ENCODE data around the gene ALLC.

Gene ALLC

DNA sequence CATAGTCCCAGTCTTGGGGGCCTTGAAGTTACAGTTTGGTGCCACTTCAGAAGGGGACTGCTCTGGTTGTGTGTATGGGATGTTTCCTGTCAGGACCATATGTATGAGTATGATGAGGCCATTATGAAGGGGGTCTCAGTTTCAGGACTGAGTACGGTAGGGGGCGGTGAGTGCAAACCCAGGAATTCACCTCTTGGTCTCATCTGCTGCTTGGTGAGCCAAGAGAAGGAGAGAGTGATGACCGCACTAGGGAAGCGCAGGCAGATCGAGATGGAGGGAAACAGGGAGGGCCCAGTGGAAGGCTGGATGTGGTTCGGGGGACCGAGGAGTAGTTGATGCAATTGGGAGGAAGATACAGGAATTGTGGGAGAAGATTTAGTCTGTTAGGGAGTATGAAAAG, 73.8 kb downstream of the ALLC start:
- H3K36me3 ChIP-seq (ENCODE audit: control insufficient read depth, insufficient read depth, low read length), result no peaks in the 10 kb centered on the region
- H3K4me3 ChIP-seq (ENCODE audit: low read length), result no peak overlapping the region
- H3K27ac ChIP-seq (ENCODE audit: low read depth, low read length), result no peak overlapping the region
- no peak overlapping the region for H3K9ac ChIP-seq (ENCODE audit: low read length)
- H3K4me1 ChIP-seq (ENCODE audit: control insufficient read depth, insufficient read depth, low read length), result no peaks in the 10 kb centered on the region
- H3K27me3 ChIP-seq (ENCODE audit: control insufficient read depth, insufficient read depth, low read length), result no peaks in the 10 kb centered on the region

- no peaks in the 10 kb centered on the region for H3K27me3 ChIP-seq (ENCODE audit: control insufficient read depth, insufficient read depth, low read length)
- H3K4me1 ChIP-seq (ENCODE audit: control insufficient read depth, insufficient read depth, low read length), result no peaks in the 10 kb centered on the region
- no peak overlapping the region for H3K9ac ChIP-seq (ENCODE audit: low read length)
- no peak overlapping the region for H3K27ac ChIP-seq (ENCODE audit: low read depth, low read length)
- no peaks in the 10 kb centered on the region for H3K36me3 ChIP-seq (ENCODE audit: control insufficient read depth, insufficient read depth, low read length)
- H3K4me3 ChIP-seq (ENCODE audit: low read length), result no peak overlapping the region
These were observed 78.1 kb downstream of the ALLC start for GRCh38 chr2:3736112-3736511.

DNA sequence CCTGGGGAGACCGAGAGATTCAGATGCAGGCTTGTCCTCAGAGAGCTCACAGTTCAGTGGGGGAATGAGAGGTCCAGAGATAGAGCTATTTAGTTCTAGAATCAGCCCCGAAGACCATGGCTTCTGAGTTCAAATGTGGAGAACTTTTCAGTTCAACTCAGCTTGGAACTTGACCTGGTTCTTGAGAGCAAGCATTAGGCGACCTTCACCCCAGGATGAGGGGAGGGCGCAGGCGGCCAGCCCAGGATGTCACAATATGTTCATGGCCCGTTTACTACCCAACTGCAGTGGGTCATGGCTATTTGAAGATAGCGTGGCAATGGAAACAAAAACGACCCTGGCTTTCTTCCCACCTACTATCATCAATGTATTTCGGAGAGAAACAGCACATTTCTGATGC, 79.1 kb downstream of the ALLC start:
- Histone ChIP-seq H3K27ac (ENCODE audit: low read depth, low read length) (no peak overlapping the region), H3K9ac (ENCODE audit: low read length) (no peak overlapping the region), H3K27me3 (ENCODE audit: control insufficient read depth, insufficient read depth, low read length) (no peaks in the 10 kb centered on the region), H3K4me1 (ENCODE audit: control insufficient read depth, insufficient read depth, low read length) (no peaks in the 10 kb centered on the region), H3K36me3 (ENCODE audit: control insufficient read depth, insufficient read depth, low read length) (no peaks in the 10 kb centered on the region), H3K4me3 (ENCODE audit: low read length) (no peak overlapping the region)

- Histone ChIP-seq H3K9ac (ENCODE audit: low read length) (no peak overlapping the region), H3K4me3 (ENCODE audit: low read length) (no peak overlapping the region), H3K4me1 (ENCODE audit: control insufficient read depth, insufficient read depth, low read length) (no peaks in the 10 kb centered on the region), H3K27ac (ENCODE audit: low read depth, low read length) (no peak overlapping the region), H3K36me3 (ENCODE audit: control insufficient read depth, insufficient read depth, low read length) (no peaks in the 10 kb centered on the region), H3K27me3 (ENCODE audit: control insufficient read depth, insufficient read depth, low read length) (no peaks in the 10 kb centered on the region)
These were observed 80.5 kb downstream of the ALLC start for GRCh38 chr2:3738454-3738853.

DNA sequence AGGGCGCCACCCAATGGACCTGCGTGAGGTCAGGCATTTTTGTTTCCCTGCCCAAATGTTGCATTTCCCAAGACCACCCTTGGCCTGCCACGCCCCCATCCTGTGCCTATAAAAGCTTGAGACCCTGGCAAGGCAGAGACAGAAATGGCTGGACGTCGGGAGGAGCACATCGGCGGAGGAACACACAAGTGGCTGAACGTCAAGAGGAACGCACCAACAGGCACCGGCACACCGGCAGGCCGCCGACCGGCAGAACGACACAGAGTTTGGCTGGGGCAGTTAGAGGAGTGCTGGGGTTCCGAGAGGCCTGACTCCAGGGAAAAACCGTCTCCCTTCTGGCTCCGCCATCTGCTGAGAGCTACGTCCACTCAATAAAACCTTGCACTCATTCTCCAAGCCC, 81.3 kb downstream of the ALLC start:
- Histone ChIP-seq H3K27me3 (ENCODE audit: control insufficient read depth, insufficient read depth, low read length) (no peaks in the 10 kb centered on the region), H3K9ac (ENCODE audit: low read length) (no peak overlapping the region), H3K27ac (ENCODE audit: low read depth, low read length) (no peak overlapping the region), H3K4me3 (ENCODE audit: low read length) (no peak overlapping the region), H3K36me3 (ENCODE audit: control insufficient read depth, insufficient read depth, low read length) (no peaks in the 10 kb centered on the region), H3K4me1 (ENCODE audit: control insufficient read depth, insufficient read depth, low read length) (no peaks in the 10 kb centered on the region)

DNA sequence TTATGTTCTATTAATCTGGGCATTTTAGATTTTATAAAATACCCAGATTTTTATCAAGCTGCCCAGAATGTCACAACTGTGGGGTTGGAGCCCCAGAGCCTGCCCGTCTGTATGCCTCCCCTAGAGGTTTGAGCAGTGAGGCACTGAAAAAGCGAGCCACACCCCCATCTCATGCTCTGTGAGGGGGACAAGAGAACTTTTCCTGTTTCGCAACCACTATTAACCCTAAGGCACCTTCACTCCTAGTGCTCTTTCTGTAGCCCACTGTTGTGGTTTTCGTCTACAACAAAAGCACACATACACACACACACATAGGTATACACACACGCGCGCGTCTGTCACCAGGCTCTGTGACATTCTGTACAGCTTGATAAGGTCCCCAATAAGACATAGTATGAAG, 83.4 kb downstream of the ALLC start:
- H3K36me3 ChIP-seq (ENCODE audit: control insufficient read depth, insufficient read depth, low read length), result no peaks in the 10 kb centered on the region
- no peak overlapping the region for H3K4me3 ChIP-seq (ENCODE audit: low read length)
- no peak overlapping the region for H3K9ac ChIP-seq (ENCODE audit: low read length)
- H3K27me3 ChIP-seq (ENCODE audit: control insufficient read depth, insufficient read depth, low read length), result no peaks in the 10 kb centered on the region
- no peak overlapping the region for H3K27ac ChIP-seq (ENCODE audit: low read depth, low read length)
- H3K4me1 ChIP-seq (ENCODE audit: control insufficient read depth, insufficient read depth, low read length), result no peaks in the 10 kb centered on the region

GRCh38 chr2:3741867-3742602, 84.0 kb downstream of the ALLC start:
- no peak overlapping the region for H3K4me3 ChIP-seq (ENCODE audit: low read length)
- H3K36me3 ChIP-seq (ENCODE audit: control insufficient read depth, insufficient read depth, low read length), result no peaks in the 10 kb centered on the region
- no peaks in the 10 kb centered on the region for H3K27me3 ChIP-seq (ENCODE audit: control insufficient read depth, insufficient read depth, low read length)
- no peaks in the 10 kb centered on the region for H3K4me1 ChIP-seq (ENCODE audit: control insufficient read depth, insufficient read depth, low read length)
- no peak overlapping the region for H3K27ac ChIP-seq (ENCODE audit: low read depth, low read length)
- no peak overlapping the region for H3K9ac ChIP-seq (ENCODE audit: low read length)

- H3K4me1 ChIP-seq (ENCODE audit: control insufficient read depth, insufficient read depth, low read length), result no peaks in the 10 kb centered on the region
- no peak overlapping the region for H3K9ac ChIP-seq (ENCODE audit: low read length)
- H3K36me3 ChIP-seq (ENCODE audit: control insufficient read depth, insufficient read depth, low read length), result no peaks in the 10 kb centered on the region
- no peak overlapping the region for H3K27ac ChIP-seq (ENCODE audit: low read depth, low read length)
- H3K27me3 ChIP-seq (ENCODE audit: control insufficient read depth, insufficient read depth, low read length), result no peaks in the 10 kb centered on the region
- no peak overlapping the region for H3K4me3 ChIP-seq (ENCODE audit: low read length)
These were observed 84.9 kb downstream of the ALLC start for GRCh38 chr2:3742743-3743508.

GRCh38 chr2:3743951-3744555, 86.1 kb downstream of the ALLC start:
- H3K27me3 ChIP-seq (ENCODE audit: control insufficient read depth, insufficient read depth, low read length), result no peaks in the 10 kb centered on the region
- H3K27ac ChIP-seq (ENCODE audit: low read depth, low read length), result no peak overlapping the region
- H3K4me1 ChIP-seq (ENCODE audit: control insufficient read depth, insufficient read depth, low read length), result no peaks in the 10 kb centered on the region
- no peaks in the 10 kb centered on the region for H3K36me3 ChIP-seq (ENCODE audit: control insufficient read depth, insufficient read depth, low read length)
- H3K9ac ChIP-seq (ENCODE audit: low read length), result no peak overlapping the region
- H3K4me3 ChIP-seq (ENCODE audit: low read length), result no peak overlapping the region

DNA sequence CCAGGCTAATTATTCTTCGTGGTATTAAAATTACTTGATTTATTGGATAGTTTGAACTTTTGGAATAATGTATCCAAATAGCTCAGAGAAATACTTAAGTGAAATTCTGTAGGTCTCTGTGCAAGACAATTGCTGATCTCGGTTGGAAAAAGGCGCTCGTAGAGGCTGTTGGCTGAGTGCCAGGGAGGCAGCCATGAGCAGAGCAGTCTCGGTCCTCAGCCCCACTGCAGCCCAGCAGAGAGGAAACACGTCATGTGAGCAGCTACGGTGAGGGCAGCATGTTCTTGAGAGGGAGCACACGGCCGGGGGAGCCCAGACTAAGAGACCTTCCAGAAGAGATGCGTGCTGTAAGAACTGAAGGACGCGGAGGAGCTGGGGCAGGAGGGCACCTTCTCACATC, 87.9 kb downstream of the ALLC start:
- Histone ChIP-seq H3K27me3 (ENCODE audit: control insufficient read depth, insufficient read depth, low read length) (no peaks in the 10 kb centered on the region), H3K9ac (ENCODE audit: low read length) (no peak overlapping the region), H3K4me3 (ENCODE audit: low read length) (no peak overlapping the region), H3K4me1 (ENCODE audit: control insufficient read depth, insufficient read depth, low read length) (no peaks in the 10 kb centered on the region), H3K36me3 (ENCODE audit: control insufficient read depth, insufficient read depth, low read length) (no peaks in the 10 kb centered on the region), H3K27ac (ENCODE audit: low read depth, low read length) (no peak overlapping the region)

DNA sequence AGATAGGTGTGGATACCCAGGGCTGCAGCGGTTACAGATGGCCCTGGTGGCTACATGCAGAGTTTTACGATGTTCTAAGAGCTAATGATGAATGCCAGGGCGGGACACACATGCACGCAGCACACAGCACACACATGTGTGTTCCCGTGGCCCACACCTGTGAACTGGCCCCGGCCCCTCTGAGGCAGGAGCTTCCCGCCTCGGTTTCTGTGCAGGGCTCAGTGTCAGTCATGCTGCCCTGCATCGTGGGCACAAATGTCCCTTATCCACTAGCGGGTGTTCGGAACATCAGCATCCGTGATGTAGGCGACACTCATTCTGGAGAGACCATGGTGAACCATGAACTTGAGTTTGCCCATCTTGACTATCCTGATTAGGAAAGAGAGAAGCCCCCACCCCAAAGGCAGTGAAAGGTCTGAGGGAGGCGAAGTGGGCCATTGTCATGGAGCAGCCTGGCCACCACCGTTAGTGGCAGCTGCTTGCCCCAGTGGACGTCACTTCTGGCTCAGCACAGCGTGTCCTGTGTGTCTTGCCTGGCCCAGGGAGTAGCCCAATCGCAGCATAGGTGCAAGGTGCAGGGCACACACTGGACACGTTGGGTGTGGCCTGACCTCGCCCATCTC, 89.1 kb downstream of the ALLC start:
- Histone ChIP-seq H3K27me3 (ENCODE audit: control insufficient read depth, insufficient read depth, low read length) (no peaks in the 10 kb centered on the region), H3K9ac (ENCODE audit: low read length) (no peak overlapping the region), H3K4me3 (ENCODE audit: low read length) (no peak overlapping the region), H3K4me1 (ENCODE audit: control insufficient read depth, insufficient read depth, low read length) (no peaks in the 10 kb centered on the region), H3K27ac (ENCODE audit: low read depth, low read length) (no peak overlapping the region), H3K36me3 (ENCODE audit: control insufficient read depth, insufficient read depth, low read length) (no peaks in the 10 kb centered on the region)

- Histone ChIP-seq H3K27ac (ENCODE audit: low read depth, low read length) (no peak overlapping the region), H3K27me3 (ENCODE audit: control insufficient read depth, insufficient read depth, low read length) (no peaks in the 10 kb centered on the region), H3K4me3 (ENCODE audit: low read length) (no peak overlapping the region), H3K9ac (ENCODE audit: low read length) (no peak overlapping the region), H3K4me1 (ENCODE audit: control insufficient read depth, insufficient read depth, low read length) (no peaks in the 10 kb centered on the region), H3K36me3 (ENCODE audit: control insufficient read depth, insufficient read depth, low read length) (no peaks in the 10 kb centered on the region)
These were observed 89.8 kb downstream of the ALLC start for GRCh38 chr2:3747826-3748225.
